Measurements from ENCODE around the gene SMARCD3.

SMARCD3 gene

DNA sequence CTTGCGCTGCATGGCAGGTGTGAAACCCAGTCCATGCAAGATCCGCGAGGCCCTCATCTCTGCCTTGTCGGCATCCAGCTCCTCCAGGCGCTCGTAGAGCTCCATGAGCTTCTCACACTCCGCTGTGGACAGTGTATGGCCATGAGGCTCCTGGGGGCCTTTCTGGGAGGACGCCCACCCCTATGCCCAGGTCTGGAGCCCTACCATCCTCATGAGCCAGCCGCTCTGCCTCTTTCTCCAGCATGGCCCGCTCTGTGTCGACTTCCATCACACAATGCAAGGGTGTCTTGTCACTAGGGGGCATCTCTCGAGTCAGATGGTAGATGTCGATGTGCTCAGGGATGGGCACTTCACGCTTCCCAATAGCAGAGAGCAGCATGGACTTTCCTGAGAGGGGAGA, 24.8 kb downstream of the SMARCD3 start:
- in situ Hi-C loops (cut with HindIII; ENCODE audit: low pct_unique_long_range_greater_than_20kb, low sequenced_read_pairs), result no loop called here
- no peak for DNase-seq (ENCODE audit: low read depth in 1 of 2, low spot score in 1 of 2)
- TF ChIP-seq JUND (IDR thresholded peaks at IDR 0.05; ENCODE audit: low read depth), result no peak

DNA sequence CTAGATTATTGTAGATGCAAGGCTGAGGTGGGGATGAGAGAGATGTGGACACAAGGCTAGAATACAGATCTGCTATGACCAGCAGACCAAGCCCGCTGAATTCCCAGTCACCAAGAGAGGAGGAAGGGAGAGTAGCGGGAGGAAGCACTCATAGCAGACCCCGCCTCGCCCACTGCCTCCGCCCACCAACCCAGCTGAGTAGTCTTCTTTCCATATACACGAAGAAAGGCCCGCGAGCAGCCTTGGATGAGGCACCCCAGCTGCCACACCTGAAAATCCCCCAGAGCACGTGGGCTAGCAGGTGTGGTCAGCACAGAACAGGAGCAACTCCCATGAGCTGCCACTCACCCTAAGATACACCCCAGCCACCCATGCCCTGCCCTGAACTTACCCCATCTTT, 30.3 kb downstream of the SMARCD3 start:
- no peak for TF ChIP-seq JUND (IDR thresholded peaks at IDR 0.05; ENCODE audit: low read depth)
- no peak for DNase-seq (ENCODE audit: low read depth in 1 of 2, low spot score in 1 of 2)
- in situ Hi-C loops (cut with HindIII; ENCODE audit: low pct_unique_long_range_greater_than_20kb, low sequenced_read_pairs), result no loop called here

GRCh38 chr7:151215396-151215795, 33.1 kb downstream of the SMARCD3 start:
- in situ Hi-C loops (cut with HindIII; ENCODE audit: low pct_unique_long_range_greater_than_20kb, low sequenced_read_pairs), result no loop called here
- no peak for DNase-seq (ENCODE audit: low read depth in 1 of 2, low spot score in 1 of 2)
- no peak for TF ChIP-seq JUND (IDR thresholded peaks at IDR 0.05; ENCODE audit: low read depth)

DNA sequence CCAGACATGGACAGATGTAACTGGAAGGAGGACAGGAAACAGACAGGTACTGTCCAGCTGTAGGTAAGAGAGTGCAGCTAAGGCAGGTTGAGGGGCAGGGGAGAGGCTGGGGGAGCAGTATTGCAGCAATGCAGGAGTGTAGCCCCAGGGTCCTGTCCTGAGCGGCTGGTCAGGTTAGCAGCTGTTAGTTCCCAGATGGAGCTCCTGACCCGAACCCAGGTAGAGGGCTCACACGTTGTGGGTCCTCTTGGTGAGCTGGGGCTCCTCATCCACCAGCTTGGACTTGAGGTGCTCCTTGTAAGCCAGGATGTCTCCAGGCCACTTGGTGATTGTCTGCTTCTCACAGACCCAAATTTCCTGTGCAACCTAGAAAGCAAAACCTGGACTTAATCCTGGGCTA, 34.7 kb downstream of the SMARCD3 start:
- TF ChIP-seq JUND (IDR thresholded peaks at IDR 0.05; ENCODE audit: low read depth), result no peak
- in situ Hi-C loops (cut with HindIII; ENCODE audit: low pct_unique_long_range_greater_than_20kb, low sequenced_read_pairs), result no loop called here
- no peak for DNase-seq (ENCODE audit: low read depth in 1 of 2, low spot score in 1 of 2)

DNA sequence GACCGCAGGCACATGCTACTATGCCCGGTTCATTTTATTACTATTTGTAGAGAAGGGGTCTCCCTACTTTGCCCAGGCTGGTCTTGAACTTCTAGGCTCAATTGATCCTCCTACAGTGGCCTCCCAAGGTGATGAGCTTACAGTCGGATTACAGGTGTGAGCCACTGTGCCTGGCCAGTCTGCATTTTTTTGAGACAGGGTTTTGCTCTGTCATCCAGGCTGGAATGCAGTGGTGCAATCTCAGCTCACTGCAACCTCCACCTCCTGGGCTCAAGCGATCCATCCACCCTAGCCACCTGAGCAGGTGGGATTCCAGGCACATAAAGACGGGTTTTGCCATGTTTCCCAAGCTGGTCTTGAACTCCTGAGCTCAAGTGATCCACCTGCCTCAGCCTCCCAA, 35.9 kb downstream of the SMARCD3 start:
- no peak for TF ChIP-seq JUND (IDR thresholded peaks at IDR 0.05; ENCODE audit: low read depth)
- in situ Hi-C loops (cut with HindIII; ENCODE audit: low pct_unique_long_range_greater_than_20kb, low sequenced_read_pairs), result no loop called here
- DNase-seq (ENCODE audit: low read depth in 1 of 2, low spot score in 1 of 2), result no peak

- DNase-seq (ENCODE audit: low read depth in 1 of 2, low spot score in 1 of 2), result no peak
- no peak for TF ChIP-seq JUND (IDR thresholded peaks at IDR 0.05; ENCODE audit: low read depth)
Measured at GRCh38 chr7:151211155-151211772, 37.2 kb downstream of the SMARCD3 start.

DNA sequence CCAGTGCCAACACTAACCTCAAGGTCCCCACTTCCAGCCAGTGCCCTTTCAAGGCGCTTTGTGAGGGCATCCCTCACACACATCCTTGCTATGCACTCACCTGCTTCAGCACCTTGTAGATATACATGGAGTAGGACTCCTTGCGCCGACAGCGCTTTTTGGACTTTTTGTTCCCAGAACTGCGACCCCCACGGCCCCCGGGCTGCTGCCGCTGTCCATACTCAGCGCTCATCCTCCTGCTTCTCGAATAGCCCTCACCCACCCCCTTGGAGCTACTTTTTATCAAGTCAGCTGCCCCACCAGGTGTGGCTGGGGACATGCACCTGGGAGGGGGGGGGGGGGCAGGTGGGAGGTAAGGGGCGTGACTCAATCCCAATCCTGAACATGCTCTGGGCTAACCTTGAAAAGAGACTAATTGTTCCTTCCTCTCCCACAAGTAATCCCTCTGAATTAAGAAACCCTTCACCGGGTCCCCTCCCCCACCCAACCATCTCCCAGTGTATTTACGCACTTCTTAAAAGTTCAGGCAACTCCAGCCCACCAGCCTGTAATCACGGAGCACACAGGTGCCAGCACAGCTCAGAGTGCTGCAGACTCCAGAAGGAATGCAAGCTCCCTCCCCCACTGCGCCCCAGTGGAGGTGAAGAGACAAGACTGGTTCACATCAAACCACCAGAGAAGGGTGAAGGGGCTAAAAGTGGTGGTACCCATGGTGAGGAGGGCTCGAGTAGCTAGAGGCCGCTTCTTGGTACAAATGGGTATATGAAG, 38.2 kb downstream of the SMARCD3 start, which contains the start of gene H2BK1:
Gene H2BK1 (minus strand): TSS at position 402 of the 768 bp plus-strand sequence. CDS start 170 bp downstream, at position 232.
- in situ Hi-C loops (cut with HindIII; ENCODE audit: low pct_unique_long_range_greater_than_20kb, low sequenced_read_pairs), result no loop called here
- TF ChIP-seq JUND (IDR thresholded peaks at IDR 0.05; ENCODE audit: low read depth), result no peak
- no peak for DNase-seq (ENCODE audit: low read depth in 1 of 2, low spot score in 1 of 2)

More at GRCh38 chr7:151211155-151211772, 37.2 kb downstream of the SMARCD3 start:
- in situ Hi-C loops (cut with HindIII; ENCODE audit: low pct_unique_long_range_greater_than_20kb, low sequenced_read_pairs), result no loop called here

DNA sequence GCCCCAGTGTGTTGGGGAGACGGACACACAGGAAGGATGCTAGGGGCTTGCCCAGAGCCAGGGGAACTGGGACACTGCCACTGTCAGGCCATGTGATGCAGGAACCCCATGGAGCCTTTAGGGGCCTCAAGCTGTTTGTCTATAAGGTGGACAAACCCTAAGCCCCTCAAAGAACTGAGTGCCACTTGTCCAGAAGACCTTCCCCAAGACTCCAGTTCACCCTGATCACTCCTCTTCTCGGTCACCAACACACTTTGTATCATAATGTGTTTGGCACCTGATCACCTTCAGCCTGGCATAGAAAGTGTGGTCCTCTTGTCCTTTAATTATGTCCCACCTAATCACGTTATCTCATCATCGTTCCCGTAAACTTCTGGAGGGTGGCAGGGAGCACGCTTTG, 38.9 kb downstream of the SMARCD3 start:
- no peak for DNase-seq (ENCODE audit: low read depth in 1 of 2, low spot score in 1 of 2)
- no peak for TF ChIP-seq JUND (IDR thresholded peaks at IDR 0.05; ENCODE audit: low read depth)
- in situ Hi-C loops (cut with HindIII; ENCODE audit: low pct_unique_long_range_greater_than_20kb, low sequenced_read_pairs), result no loop called here

DNA sequence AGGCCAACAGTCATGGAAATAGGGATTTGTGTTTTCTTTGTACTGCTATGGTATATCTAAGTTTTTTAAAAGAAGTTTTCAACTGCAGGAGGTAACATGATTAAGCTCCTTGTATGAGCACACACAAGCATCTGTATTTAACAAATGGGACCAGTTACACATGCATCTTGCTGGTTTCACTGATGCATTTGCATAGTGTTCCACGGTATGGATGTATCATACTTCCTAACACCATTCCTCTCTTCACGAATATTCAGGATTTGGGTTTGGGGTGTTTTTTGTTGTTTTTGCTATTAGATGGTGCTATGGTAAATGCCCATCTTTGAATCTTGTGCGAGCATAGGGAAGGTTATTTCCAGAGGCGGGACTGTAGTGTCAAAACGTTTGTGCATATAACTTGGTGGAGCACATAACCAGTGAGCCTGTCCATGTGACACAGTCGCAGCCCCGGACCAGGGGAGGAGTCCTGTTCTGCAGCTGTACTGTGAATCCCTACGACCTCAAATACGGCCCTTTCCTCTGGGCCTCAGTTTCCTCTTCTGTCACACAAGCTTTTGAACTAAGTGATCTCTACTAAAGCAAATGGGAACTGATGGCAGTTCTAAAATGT, 40.1 kb downstream of the SMARCD3 start:
- TF ChIP-seq JUND (IDR thresholded peaks at IDR 0.05; ENCODE audit: low read depth), result no peak
- DNase-seq (ENCODE audit: low read depth in 1 of 2, low spot score in 1 of 2), result no peak
- in situ Hi-C loops (cut with HindIII; ENCODE audit: low pct_unique_long_range_greater_than_20kb, low sequenced_read_pairs), result no loop called here

- no peak for DNase-seq (ENCODE audit: low read depth in 1 of 2, low spot score in 1 of 2)
- TF ChIP-seq JUND (IDR thresholded peaks at IDR 0.05; ENCODE audit: low read depth), result no peak
- in situ Hi-C loops (cut with HindIII; ENCODE audit: low pct_unique_long_range_greater_than_20kb, low sequenced_read_pairs), result no loop called here
Measured at GRCh38 chr7:151207804-151208203, 40.7 kb downstream of the SMARCD3 start.

DNA sequence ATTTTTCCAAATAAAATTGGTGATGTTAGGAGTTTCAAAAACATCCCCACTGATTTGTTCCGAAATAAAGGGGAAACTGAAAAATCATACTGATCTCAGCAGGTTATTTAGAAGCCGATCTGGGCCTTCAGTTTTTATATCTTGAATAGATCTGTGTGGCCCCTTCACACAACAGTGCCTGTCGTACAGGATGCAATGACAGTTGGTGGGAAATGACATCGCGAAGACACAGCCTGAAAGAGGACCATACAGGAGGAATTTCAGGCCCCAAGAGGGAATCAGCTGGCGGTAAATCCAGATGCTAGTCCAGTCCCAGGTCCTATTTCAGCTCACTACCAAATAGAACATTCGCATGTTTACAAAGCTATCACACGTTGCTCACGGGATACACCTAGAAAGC, 41.2 kb downstream of the SMARCD3 start:
- in situ Hi-C loops (cut with HindIII; ENCODE audit: low pct_unique_long_range_greater_than_20kb, low sequenced_read_pairs), result no loop called here
- DNase-seq (ENCODE audit: low read depth in 1 of 2, low spot score in 1 of 2), result no peak
- TF ChIP-seq JUND (IDR thresholded peaks at IDR 0.05; ENCODE audit: low read depth), result no peak

DNA sequence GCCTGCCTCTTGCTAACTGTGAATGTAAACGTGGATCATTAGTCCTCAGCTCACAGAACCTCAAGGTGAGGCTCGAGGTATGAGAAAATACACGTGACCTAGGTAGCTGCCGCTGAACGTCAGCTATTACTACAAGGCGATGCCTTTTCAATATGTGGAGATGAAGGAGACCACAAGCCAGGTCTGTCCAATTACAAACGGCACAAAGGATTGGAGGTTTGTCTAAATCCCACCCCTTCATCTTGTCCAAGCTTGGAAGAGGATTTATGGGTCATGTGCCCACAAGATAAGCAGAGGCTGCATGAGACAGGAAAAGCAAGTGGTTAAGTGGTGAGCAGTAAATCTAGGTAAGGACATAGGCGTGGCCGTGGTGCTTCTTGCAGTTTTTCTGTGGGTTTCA, 41.6 kb downstream of the SMARCD3 start:
- no peak for DNase-seq (ENCODE audit: low read depth in 1 of 2, low spot score in 1 of 2)
- in situ Hi-C loops (cut with HindIII; ENCODE audit: low pct_unique_long_range_greater_than_20kb, low sequenced_read_pairs), result no loop called here
- no peak for TF ChIP-seq JUND (IDR thresholded peaks at IDR 0.05; ENCODE audit: low read depth)

DNA sequence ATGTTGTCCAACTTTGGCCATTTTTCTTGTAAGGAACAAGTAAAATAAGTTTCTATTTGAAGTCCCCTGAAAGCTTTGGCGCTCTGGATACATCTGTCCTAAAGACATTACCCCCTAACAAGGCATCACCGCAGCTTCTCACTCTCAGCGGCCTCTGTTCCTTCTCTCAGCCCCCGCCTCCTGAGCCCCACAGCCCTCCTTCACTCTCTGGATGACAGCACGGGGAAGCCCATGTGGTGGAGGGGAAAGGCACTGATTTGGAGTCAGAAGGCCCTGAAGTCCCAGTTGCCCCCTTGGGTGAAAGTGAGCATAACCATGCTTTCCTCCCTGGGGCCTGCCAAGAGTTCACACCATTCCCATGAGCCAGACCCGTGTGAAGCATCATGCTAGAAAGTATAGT, 42.8 kb downstream of the SMARCD3 start:
- in situ Hi-C loops (cut with HindIII; ENCODE audit: low pct_unique_long_range_greater_than_20kb, low sequenced_read_pairs), result no loop called here
- no peak for DNase-seq (ENCODE audit: low read depth in 1 of 2, low spot score in 1 of 2)
- TF ChIP-seq JUND (IDR thresholded peaks at IDR 0.05; ENCODE audit: low read depth), result no peak
